ENCODE measurements around the gene ANKRD35. TPM values are rescaled to one million over a fixed set of nuclear protein-coding genes. Genes with fewer than 3 reads are reported as not detected.

Gene ANKRD35
- total RNA-seq, 1 experiment from 2014 or later: not detected

DNA sequence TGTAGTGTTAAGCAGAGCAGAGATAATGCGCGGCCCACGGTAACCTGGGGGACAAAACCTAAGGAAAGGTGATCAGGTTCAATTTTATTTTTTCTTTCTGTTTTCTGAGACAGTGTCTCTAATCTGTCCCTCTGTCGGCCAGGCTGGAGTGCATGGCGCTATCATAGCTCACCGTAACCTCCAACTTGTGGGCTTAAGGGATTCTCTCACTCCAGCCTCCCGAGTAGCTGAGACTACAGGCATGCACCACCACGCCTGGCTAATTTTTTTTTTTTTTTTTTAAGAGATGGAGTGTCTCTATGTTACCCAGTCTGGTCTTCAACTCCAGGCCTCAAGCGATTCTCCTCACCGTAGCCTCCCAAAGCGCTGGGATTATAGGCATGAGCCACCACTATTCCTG lies 724 bp upstream of the ANKRD35 start:
- Histone ChIP-seq H3K9me3 (ENCODE audit: control insufficient read depth, insufficient read depth, low read depth, low read length) (no peaks in the 10 kb centered on the region), H3K36me3 (ENCODE audit: control insufficient read depth, insufficient read depth, low read length) (no peaks in the 10 kb centered on the region), H3K27me3 (ENCODE audit: control insufficient read depth, insufficient read depth, low read length) (peaks cover 12% of the 10 kb centered on the region), H3K4me1 (ENCODE audit: control insufficient read depth, insufficient read depth, low read length) (peaks cover 10% of the 10 kb centered on the region), H3K4me3 (ENCODE audit: low read depth in 2 of 2, low read length in 2 of 2) (peak overlapping the region; percentile 53 to 70), H3K27ac (ENCODE audit: low read length) (no peak overlapping the region)
- ChIA-PET CTCF (interaction anchor here (0.8 kb wide), 1 partner anchor 121 kb away, joined by 6 read pairs; no protein-coding TSS in a partner anchor), POLR2A (no interaction called here)
- in situ Hi-C loops (cut with HindIII; ENCODE audit: low pct_unique_long_range_greater_than_20kb, low sequenced_read_pairs): no loop called here
- no TSS peak for BruUV-seq (replicated peaks)
- ATAC-seq (peak; percentile 15), DNase-seq (ENCODE audit: low read depth, low spot score) (no peak)
- no peak for TF ChIP-seq REST (IDR thresholded peaks at IDR 0.05; ENCODE audit: insufficient read depth in 1 of 2, low read depth in 2 of 2, low read length in 1 of 2)
- no peak for TF ChIP-seq SIN3A (IDR thresholded peaks at IDR 0.05; ENCODE audit: borderline replicate concordance, insufficient read depth, low read depth, low read length)
- no peak for TF ChIP-seq CTCF (IDR thresholded peaks at IDR 0.05)
- no peak for TF ChIP-seq TCF7L2 (IDR thresholded peaks at IDR 0.05; ENCODE audit: low read depth, low read length)
- TF ChIP-seq POLR2AphosphoS5 (IDR thresholded peaks at IDR 0.05; ENCODE audit: low read depth, low read length): no peak
- intact Hi-C loops (cut with micrococcal nuclease; ENCODE audit: unreplicated experiment): no loop called here

DNA sequence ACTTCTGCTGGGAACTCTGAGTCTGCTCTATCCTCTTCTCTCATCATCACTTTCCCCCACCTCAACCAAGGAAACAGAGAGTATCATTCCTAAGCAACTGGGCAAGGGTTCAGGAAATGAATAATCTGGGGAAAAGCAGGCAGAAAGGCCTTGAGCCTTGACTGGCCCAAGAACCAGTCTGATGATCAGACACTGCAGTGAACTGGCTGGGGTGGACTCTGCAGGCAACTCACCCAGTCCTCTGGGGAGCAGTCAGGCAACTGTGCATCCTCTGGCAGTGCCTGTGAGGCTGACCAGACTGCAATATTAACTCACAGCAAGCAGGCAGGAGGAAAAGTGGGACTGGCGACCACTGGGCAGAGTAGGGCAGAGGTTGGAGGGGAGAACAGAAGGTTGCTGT lies 991 bp downstream of the ANKRD35 start:
- no TSS peak for BruUV-seq (replicated peaks)
- intact Hi-C loops (cut with micrococcal nuclease; ENCODE audit: unreplicated experiment): no loop called here
- CTCF ChIA-PET: interaction anchor here (0.7 kb wide), 1 partner anchor 26 kb away, joined by 5 read pairs; the partner anchor contains the start of gene PIAS3

More for the DNA sequence above, 991 bp downstream of the ANKRD35 start:
- Histone ChIP-seq H3K4me1 (ENCODE audit: control insufficient read depth, insufficient read depth, low read length) (0 out of 2 replicates have a peak, but pooled peaks cover 4% of the 10 kb centered on the region), H3K9me3 (ENCODE audit: control insufficient read depth, insufficient read depth, low read depth, low read length) (no peaks in the 10 kb centered on the region), H3K4me3 (ENCODE audit: low read depth in 2 of 2, low read length in 2 of 2) (no peak overlapping the region), H3K36me3 (ENCODE audit: control insufficient read depth, insufficient read depth, low read length) (no peaks in the 10 kb centered on the region), H3K27me3 (ENCODE audit: control insufficient read depth, insufficient read depth, low read length) (peaks cover 12% of the 10 kb centered on the region), H3K27ac (ENCODE audit: low read length) (no peak overlapping the region)
- in situ Hi-C loops (cut with HindIII; ENCODE audit: low pct_unique_long_range_greater_than_20kb, low sequenced_read_pairs): no loop called here
- TF ChIP-seq REST (IDR thresholded peaks at IDR 0.05; ENCODE audit: insufficient read depth in 1 of 2, low read depth in 2 of 2, low read length in 1 of 2): no peak
- no peak for TF ChIP-seq SIN3A (IDR thresholded peaks at IDR 0.05; ENCODE audit: borderline replicate concordance, insufficient read depth, low read depth, low read length)
- no peak for TF ChIP-seq POLR2AphosphoS5 (IDR thresholded peaks at IDR 0.05; ENCODE audit: low read depth, low read length)
- TF ChIP-seq CTCF (IDR thresholded peaks at IDR 0.05): no peak
- TF ChIP-seq TCF7L2 (IDR thresholded peaks at IDR 0.05; ENCODE audit: low read depth, low read length): no peak
- ATAC-seq (no peak), DNase-seq (ENCODE audit: low read depth, low spot score) (no peak)
- POLR2A ChIA-PET: no interaction called here

Measured in Panc1 (cell line).